Measurements from ENCODE around the gene TSPAN10.
A peak's percentile ranks its signal among the peaks of the same experiment; 100 is the strongest.

The TSPAN10 gene

GRCh38 chr17:81687770-81688541 is 51.0 kb downstream of the TSPAN10 start:
- H3K27ac Mint-ChIP-seq = no peak overlapping the region
- peaks cover 12% of the 10 kb centered on the region for H3K4me1 Mint-ChIP-seq
- H3K36me3 Mint-ChIP-seq (ENCODE audit: low read depth) = peaks cover 40% of the 10 kb centered on the region
- TF ChIP-seq CTCF (IDR thresholded peaks at IDR 0.05; ENCODE audit: unreplicated experiment in 3 of 3) = no peak
- peak overlapping the region; percentile 31 to 64 (median 62) for H3K4me3 Mint-ChIP-seq
- no peaks in the 10 kb centered on the region for H3K9me3 Mint-ChIP-seq
- H3K27me3 Mint-ChIP-seq (ENCODE audit: low read depth) = no peaks in the 10 kb centered on the region

GRCh38 chr17:81688616-81689015 is 51.6 kb downstream of the TSPAN10 start:
- TF ChIP-seq CTCF (IDR thresholded peaks at IDR 0.05; ENCODE audit: unreplicated experiment in 3 of 3) = no peak
- peaks cover 40% of the 10 kb centered on the region for H3K36me3 Mint-ChIP-seq (ENCODE audit: low read depth)
- no peaks in the 10 kb centered on the region for H3K27me3 Mint-ChIP-seq (ENCODE audit: low read depth)
- peaks cover 9% of the 10 kb centered on the region for H3K4me1 Mint-ChIP-seq
- H3K4me3 Mint-ChIP-seq = no peak overlapping the region
- H3K27ac Mint-ChIP-seq = no peak overlapping the region
- no peaks in the 10 kb centered on the region for H3K9me3 Mint-ChIP-seq

GRCh38 chr17:81690066-81690465 is 53.1 kb downstream of the TSPAN10 start:
- Mint-ChIP-seq H3K27ac (no peak overlapping the region), H3K4me1 (no peaks in the 10 kb centered on the region), H3K9me3 (no peaks in the 10 kb centered on the region), H3K27me3 (ENCODE audit: low read depth) (no peaks in the 10 kb centered on the region), H3K36me3 (ENCODE audit: low read depth) (peaks cover 40% of the 10 kb centered on the region), H3K4me3 (no peak overlapping the region)
- TF ChIP-seq CTCF (IDR thresholded peaks at IDR 0.05; ENCODE audit: unreplicated experiment in 3 of 3) = no peak

GRCh38 chr17:81690549-81690948 is 53.6 kb downstream of the TSPAN10 start:
- Mint-ChIP-seq H3K4me1 (no peaks in the 10 kb centered on the region), H3K9me3 (no peaks in the 10 kb centered on the region), H3K27me3 (ENCODE audit: low read depth) (no peaks in the 10 kb centered on the region), H3K27ac (no peak overlapping the region), H3K36me3 (ENCODE audit: low read depth) (peaks cover 40% of the 10 kb centered on the region), H3K4me3 (no peak overlapping the region)
- no peak for TF ChIP-seq CTCF (IDR thresholded peaks at IDR 0.05; ENCODE audit: unreplicated experiment in 3 of 3)

- H3K36me3 Mint-ChIP-seq (ENCODE audit: low read depth) = peaks cover 39% of the 10 kb centered on the region
- H3K4me3 Mint-ChIP-seq = no peak overlapping the region
- TF ChIP-seq CTCF (IDR thresholded peaks at IDR 0.05; ENCODE audit: unreplicated experiment in 3 of 3) = no peak
- no peaks in the 10 kb centered on the region for H3K4me1 Mint-ChIP-seq
- no peak overlapping the region for H3K27ac Mint-ChIP-seq
- no peaks in the 10 kb centered on the region for H3K27me3 Mint-ChIP-seq (ENCODE audit: low read depth)
- H3K9me3 Mint-ChIP-seq = no peaks in the 10 kb centered on the region
Measured at GRCh38 chr17:81691196-81691595, 54.2 kb downstream of the TSPAN10 start.

GRCh38 chr17:81691608-81692007 is 54.6 kb downstream of the TSPAN10 start:
- Mint-ChIP-seq H3K36me3 (ENCODE audit: low read depth) (peaks cover 36% of the 10 kb centered on the region), H3K27ac (no peak overlapping the region), H3K4me1 (no peaks in the 10 kb centered on the region), H3K4me3 (no peak overlapping the region), H3K9me3 (no peaks in the 10 kb centered on the region), H3K27me3 (ENCODE audit: low read depth) (no peaks in the 10 kb centered on the region)
- no peak for TF ChIP-seq CTCF (IDR thresholded peaks at IDR 0.05; ENCODE audit: unreplicated experiment in 3 of 3)

Measured in nephron (organoid).